Astrocyte (in vitro differentiated cells and primary cell): ENCODE measurements around the gene TGFB2. TPM values are rescaled to one million over a fixed set of nuclear protein-coding genes. Genes with fewer than 3 reads are reported as not detected.

ENCODE experiments used
- DNase-seq: peaks from one replicate; pipeline ENCODE4 v3.0.0-alpha.2; 2010; ENCODE audit warnings: low read depth
- FAIRE-seq: peaks from 2 replicates; lab custom pipeline; 2011; peaks lifted over from hg19 to GRCh38; lab: Jason Lieb, UNC
- H2AFZ ChIP-seq: 2 replicates; pipeline ENCODE4 v1.6.0; 2012; ENCODE audit warnings: low read depth, low read length, inconsistent platforms
- H3K27ac ChIP-seq: 2 replicates; pipeline ENCODE4 v1.5.1; 2011; ENCODE audit warnings: low read depth, low read length, inconsistent platforms
- H3K27me3 ChIP-seq: 2 replicates; pipeline ENCODE4 v1.6.0; 2011; ENCODE audit warnings: low read length, inconsistent platforms; ENCODE audit not compliant: insufficient read depth
- H3K36me3 ChIP-seq: 2 replicates; pipeline ENCODE4 v1.5.1; 2011; ENCODE audit warnings: low read length, inconsistent platforms; ENCODE audit not compliant: insufficient read depth
- H3K4me1 ChIP-seq: 2 replicates; pipeline ENCODE4 v1.5.1; 2011; ENCODE audit warnings: low read length, inconsistent platforms; ENCODE audit not compliant: insufficient read depth
- H3K4me2 ChIP-seq: 2 replicates; pipeline ENCODE4 v1.6.0; 2012; ENCODE audit warnings: low read length, inconsistent platforms
- H3K4me3 ChIP-seq: 2 replicates; pipeline ENCODE4 v1.5.1; 2011; ENCODE audit warnings: low read depth, mild to moderate bottlenecking, low read length, inconsistent platforms; ENCODE audit not compliant: insufficient read depth
- H3K79me2 ChIP-seq: 2 replicates; pipeline ENCODE4 v1.6.0; 2012; ENCODE audit warnings: mild to moderate bottlenecking, low read length, inconsistent platforms; ENCODE audit not compliant: insufficient read depth
- H3K9ac ChIP-seq: 2 replicates; pipeline ENCODE4 v1.6.0; 2012; ENCODE audit warnings: mild to moderate bottlenecking, low read length, inconsistent platforms
- H3K9me3 ChIP-seq: 2 replicates; pipeline ENCODE4 v1.5.1; 2012; ENCODE audit warnings: low read depth, mild to moderate bottlenecking, low read length, inconsistent platforms; ENCODE audit not compliant: insufficient read depth
- H4K20me1 ChIP-seq: 2 replicates; pipeline ENCODE4 v1.6.0; 2012; ENCODE audit warnings: low read length, inconsistent platforms; ENCODE audit not compliant: insufficient read depth
- H3K27ac Mint-ChIP-seq: one replicate; pipeline ENCODE4 v1.8.0; 2021; ENCODE audit warnings: mild to moderate bottlenecking, mixed read lengths; ENCODE audit not compliant: unreplicated experiment
- H3K27me3 Mint-ChIP-seq: one replicate; pipeline ENCODE4 v1.8.0; 2021; ENCODE audit warnings: low read depth, mixed read lengths; ENCODE audit not compliant: unreplicated experiment
- H3K36me3 Mint-ChIP-seq: one replicate; pipeline ENCODE4 v1.8.0; 2021; ENCODE audit warnings: low read depth, mixed read lengths; ENCODE audit not compliant: unreplicated experiment
- H3K4me1 Mint-ChIP-seq: one replicate; pipeline ENCODE4 v1.8.0; 2021; ENCODE audit warnings: low read depth, mixed read lengths; ENCODE audit not compliant: unreplicated experiment
- H3K4me3 Mint-ChIP-seq: one replicate; pipeline ENCODE4 v1.8.0; 2021; ENCODE audit warnings: mild to moderate bottlenecking, moderate library complexity, mixed read lengths; ENCODE audit not compliant: unreplicated experiment
- H3K9me3 Mint-ChIP-seq: one replicate; pipeline ENCODE4 v1.8.0; 2021; ENCODE audit warnings: mild to moderate bottlenecking, mixed read lengths; ENCODE audit not compliant: unreplicated experiment
- EZH2 ChIP-seq: IDR thresholded peaks from 2 replicates; pipeline ENCODE4 v1.6.1; 2012; ENCODE audit warnings: mild to moderate bottlenecking, low read length, inconsistent platforms; ENCODE audit not compliant: insufficient read depth
- total RNA-seq: library from RNA; stranded (reverse); gene quantifications from 2 replicates; pipeline ENCODE4 v1.2.1, GENCODE V29; 2021
- TF ChIP-seq, protein P1 (sequence below): IDR thresholded peaks from 2 replicates; pipeline ENCODE4 v1.5.1; 2011; ENCODE audit warnings: low read depth, mild to moderate bottlenecking, inconsistent platforms, low read length, moderate library complexity; ENCODE audit not compliant: insufficient read depth

TGFB2 gene
- total RNA-seq, 1 donor from 2014 or later, result 330 TPM

GRCh38 chr1:218480137-218480536 lies 135.0 kb downstream of the TGFB2 start:
- Histone ChIP-seq H3K4me1 (peaks cover 42% of the 10 kb centered on the region), H3K79me2 (no peaks in the 10 kb centered on the region), H3K4me2 (peak overlapping the region; percentile 46), H3K4me3 (no peak overlapping the region), H4K20me1 (no peaks in the 10 kb centered on the region), H2AFZ (no peak overlapping the region), H3K27ac (peak overlapping the region; percentile 97), H3K9ac (peak overlapping the region; percentile 81), H3K27me3 (no peaks in the 10 kb centered on the region), H3K36me3 (no peaks in the 10 kb centered on the region), H3K9me3 (no peaks in the 10 kb centered on the region)
- peak overlapping the region; percentile 30 for H3K4me3 Mint-ChIP-seq
- DNase-seq (peak; percentile 98), FAIRE-seq (peak; percentile 87)
- H3K9me3 Mint-ChIP-seq, result peaks cover 3% of the 10 kb centered on the region
- H3K36me3 Mint-ChIP-seq, result peaks cover 1% of the 10 kb centered on the region
- H3K4me1 Mint-ChIP-seq, result peaks cover 54% of the 10 kb centered on the region
- no peaks in the 10 kb centered on the region for H3K27me3 Mint-ChIP-seq
- TF ChIP-seq, protein P1, sequence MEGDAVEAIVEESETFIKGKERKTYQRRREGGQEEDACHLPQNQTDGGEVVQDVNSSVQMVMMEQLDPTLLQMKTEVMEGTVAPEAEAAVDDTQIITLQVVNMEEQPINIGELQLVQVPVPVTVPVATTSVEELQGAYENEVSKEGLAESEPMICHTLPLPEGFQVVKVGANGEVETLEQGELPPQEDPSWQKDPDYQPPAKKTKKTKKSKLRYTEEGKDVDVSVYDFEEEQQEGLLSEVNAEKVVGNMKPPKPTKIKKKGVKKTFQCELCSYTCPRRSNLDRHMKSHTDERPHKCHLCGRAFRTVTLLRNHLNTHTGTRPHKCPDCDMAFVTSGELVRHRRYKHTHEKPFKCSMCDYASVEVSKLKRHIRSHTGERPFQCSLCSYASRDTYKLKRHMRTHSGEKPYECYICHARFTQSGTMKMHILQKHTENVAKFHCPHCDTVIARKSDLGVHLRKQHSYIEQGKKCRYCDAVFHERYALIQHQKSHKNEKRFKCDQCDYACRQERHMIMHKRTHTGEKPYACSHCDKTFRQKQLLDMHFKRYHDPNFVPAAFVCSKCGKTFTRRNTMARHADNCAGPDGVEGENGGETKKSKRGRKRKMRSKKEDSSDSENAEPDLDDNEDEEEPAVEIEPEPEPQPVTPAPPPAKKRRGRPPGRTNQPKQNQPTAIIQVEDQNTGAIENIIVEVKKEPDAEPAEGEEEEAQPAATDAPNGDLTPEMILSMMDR, result no peak
- TF ChIP-seq EZH2, result no peak
- peak overlapping the region; percentile 99 for H3K27ac Mint-ChIP-seq

DNA sequence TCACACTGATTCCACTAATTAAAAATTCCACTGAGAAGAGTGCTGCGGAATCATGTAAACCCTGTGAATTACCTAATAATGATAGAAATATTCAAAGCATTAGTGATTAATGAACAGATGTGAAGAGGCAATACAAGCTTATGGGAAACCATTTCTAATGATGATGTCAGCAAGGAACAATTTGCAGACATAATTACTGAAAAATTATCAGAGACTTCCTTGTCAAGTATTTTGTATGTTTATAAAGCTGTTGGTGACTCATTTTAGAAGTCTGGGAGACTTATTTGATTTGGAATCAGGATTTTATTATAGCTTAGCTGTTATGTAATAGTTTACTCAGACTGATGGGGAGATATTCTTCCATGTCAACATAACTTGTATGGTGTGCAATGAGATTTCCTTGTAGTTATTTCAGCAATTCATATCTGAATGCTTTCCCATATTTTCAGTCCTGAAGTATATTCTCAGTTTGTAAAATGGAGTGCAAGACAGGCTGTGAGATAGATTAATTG lies 135.5 kb downstream of the TGFB2 start:
- no peaks in the 10 kb centered on the region for H3K79me2 ChIP-seq
- peaks cover 39% of the 10 kb centered on the region for H3K4me1 ChIP-seq
- TF ChIP-seq, protein P1, result no peak
- TF ChIP-seq EZH2, result no peak
- peak overlapping the region; percentile 30 for H3K4me3 Mint-ChIP-seq
- peak overlapping the region; percentile 81 for H3K9ac ChIP-seq
- peak overlapping the region; percentile 99 for H3K27ac Mint-ChIP-seq
- H3K9me3 Mint-ChIP-seq, result peaks cover 3% of the 10 kb centered on the region
- no peaks in the 10 kb centered on the region for H3K36me3 ChIP-seq
- no peaks in the 10 kb centered on the region for H3K9me3 ChIP-seq
- no peak overlapping the region for H2AFZ ChIP-seq
- DNase-seq, result peak; percentile 99
- peak overlapping the region; percentile 46 for H3K4me2 ChIP-seq
- no peaks in the 10 kb centered on the region for H4K20me1 ChIP-seq
- peak overlapping the region; percentile 97 for H3K27ac ChIP-seq
- no peaks in the 10 kb centered on the region for H3K27me3 ChIP-seq
- FAIRE-seq, result peak; percentile 86
- peaks cover 48% of the 10 kb centered on the region for H3K4me1 Mint-ChIP-seq
- peaks cover 1% of the 10 kb centered on the region for H3K36me3 Mint-ChIP-seq
- H3K27me3 Mint-ChIP-seq, result no peaks in the 10 kb centered on the region
- no peak overlapping the region for H3K4me3 ChIP-seq

DNA sequence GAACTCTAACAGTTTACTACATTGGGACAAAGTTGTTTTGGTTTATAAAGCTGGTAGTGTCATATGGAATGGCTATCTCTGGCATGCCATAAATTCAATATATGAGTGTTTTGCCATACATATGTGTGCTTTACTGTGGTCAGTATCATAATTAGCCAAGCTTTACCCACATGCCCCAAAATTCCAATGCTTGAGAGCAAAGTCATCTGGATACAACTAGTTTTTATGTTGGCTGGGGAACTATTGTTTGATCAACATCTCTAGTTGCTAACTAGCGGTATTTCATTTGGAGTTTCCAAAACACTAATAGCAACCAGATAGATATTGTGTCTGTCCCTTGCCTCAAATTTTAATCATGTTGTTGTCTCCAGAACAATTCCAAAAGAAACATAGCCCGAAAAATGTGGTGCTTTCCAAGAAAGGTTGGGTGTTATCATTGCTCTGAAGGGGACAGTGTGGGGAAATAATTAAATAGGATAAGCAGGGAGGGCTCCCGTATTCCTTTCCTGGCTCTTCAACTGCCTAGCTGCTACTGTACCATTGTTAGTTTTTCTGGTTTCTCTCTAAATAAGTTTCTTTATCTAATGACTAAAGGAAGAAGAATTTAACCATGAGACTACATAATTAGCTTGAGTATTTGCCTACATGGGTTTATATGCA lies 136.1 kb downstream of the TGFB2 start:
- Mint-ChIP-seq H3K4me1 (peaks cover 45% of the 10 kb centered on the region), H3K36me3 (peaks cover 1% of the 10 kb centered on the region), H3K27ac (peak overlapping the region; percentile 99), H3K27me3 (no peaks in the 10 kb centered on the region), H3K4me3 (no peak overlapping the region), H3K9me3 (peaks cover 3% of the 10 kb centered on the region)
- TF ChIP-seq EZH2, result no peak
- TF ChIP-seq, protein P1, result no peak
- Histone ChIP-seq H3K36me3 (no peaks in the 10 kb centered on the region), H4K20me1 (no peaks in the 10 kb centered on the region), H3K79me2 (no peaks in the 10 kb centered on the region), H2AFZ (no peak overlapping the region), H3K4me3 (no peak overlapping the region), H3K4me1 (peaks cover 34% of the 10 kb centered on the region), H3K27me3 (no peaks in the 10 kb centered on the region), H3K4me2 (peak overlapping the region; percentile 46), H3K9ac (peak overlapping the region; percentile 81), H3K9me3 (no peaks in the 10 kb centered on the region), H3K27ac (peak overlapping the region; percentile 97)
- FAIRE-seq (peak; percentile 23), DNase-seq (peak; percentile 77)
